H9 (cell line): Measurements from ENCODE around the gene ITPKB. TPM values are rescaled to one million over a fixed set of nuclear protein-coding genes. Genes with fewer than 3 reads are reported as not detected.

Source experiments
- DNase-seq: peaks from one replicate; pipeline ENCODE4 v3.0.0-alpha.2; 2017
- H2AFZ ChIP-seq: one replicate; pipeline ENCODE4 v1.6.1; 2013; ENCODE audit warnings: mild to moderate bottlenecking, low read length, control low read depth, moderate library complexity
- H2AK5ac ChIP-seq: 2 replicates; pipeline ENCODE4 v1.6.1; 2013; ENCODE audit warnings: low read length, control low read depth, mixed read lengths; ENCODE audit not compliant: insufficient read length
- H2BK120ac ChIP-seq: one replicate; pipeline ENCODE4 v1.6.1; 2013; ENCODE audit warnings: low read depth, mild to moderate bottlenecking, low read length, control low read depth, inconsistent platforms; ENCODE audit not compliant: poor library complexity, severe bottlenecking
- H2BK12ac ChIP-seq: 2 replicates; pipeline ENCODE4 v1.6.1; 2013; ENCODE audit warnings: low read length, control low read depth, mixed read lengths, low read depth; ENCODE audit not compliant: insufficient read length
- H2BK15ac ChIP-seq: 2 replicates; pipeline ENCODE4 v1.6.1; 2013; ENCODE audit warnings: low read depth, low read length, control low read depth
- H2BK20ac ChIP-seq: one replicate; pipeline ENCODE4 v1.6.1; 2013; ENCODE audit warnings: low read depth, mild to moderate bottlenecking, low read length, control low read depth, inconsistent platforms; ENCODE audit not compliant: poor library complexity, severe bottlenecking
- H2BK5ac ChIP-seq: 2 replicates; pipeline ENCODE4 v1.6.1; 2013; ENCODE audit warnings: low read length, control low read depth, mixed read lengths; ENCODE audit not compliant: insufficient read length
- H3K14ac ChIP-seq: 2 replicates; pipeline ENCODE4 v1.6.1; 2013; ENCODE audit warnings: low read length, control low read depth; ENCODE audit not compliant: insufficient read depth
- H3K18ac ChIP-seq: 2 replicates; pipeline ENCODE4 v1.6.1; 2013; ENCODE audit warnings: low read depth, mild to moderate bottlenecking, mixed read lengths, low read length, control low read depth; ENCODE audit not compliant: insufficient read length
- H3K23ac ChIP-seq: 2 replicates; pipeline ENCODE4 v1.6.1; 2013; ENCODE audit warnings: low read length, control low read depth, mixed read lengths, low read depth; ENCODE audit not compliant: insufficient read length
- H3K23me2 ChIP-seq: 2 replicates; pipeline ENCODE4 v1.6.1; 2013; ENCODE audit warnings: low read depth, mild to moderate bottlenecking, mixed read lengths, low read length, control low read depth; ENCODE audit not compliant: insufficient read length, poor library complexity, severe bottlenecking
- H3K27ac ChIP-seq: 2 replicates; pipeline ENCODE4 v1.5.1; 2013; ENCODE audit warnings: low read length, control low read depth, mixed read lengths, low read depth; ENCODE audit not compliant: insufficient read length
- H3K27me3 ChIP-seq: 2 replicates; pipeline ENCODE4 v1.6.1; 2013; ENCODE audit warnings: low read length, control low read depth, inconsistent platforms; ENCODE audit not compliant: insufficient read depth
- H3K4ac ChIP-seq: 2 replicates; pipeline ENCODE4 v1.6.1; 2013; ENCODE audit warnings: low read depth, mild to moderate bottlenecking, control low read depth, inconsistent platforms, low read length, moderate library complexity
- H3K4me1 ChIP-seq: 2 replicates; pipeline ENCODE4 v1.6.1; 2013; ENCODE audit warnings: low read length, control low read depth, inconsistent platforms; ENCODE audit not compliant: insufficient read depth
- H3K4me2 ChIP-seq: 2 replicates; pipeline ENCODE4 v1.6.1; 2013; ENCODE audit warnings: low read length, control low read depth, mixed read lengths; ENCODE audit not compliant: insufficient read length, insufficient read depth
- H3K56ac ChIP-seq: 2 replicates; pipeline ENCODE4 v1.6.1; 2013; ENCODE audit warnings: low read depth, mild to moderate bottlenecking, mixed read lengths, low read length, control low read depth; ENCODE audit not compliant: insufficient read length
- H3K79me1 ChIP-seq: 2 replicates; pipeline ENCODE4 v1.6.1; 2013; ENCODE audit warnings: low read depth, mild to moderate bottlenecking, moderate library complexity, low read length, control low read depth, inconsistent platforms; ENCODE audit not compliant: insufficient read depth, poor library complexity, severe bottlenecking
- H3K79me2 ChIP-seq: 2 replicates; pipeline ENCODE4 v1.6.1; 2013; ENCODE audit warnings: low read length, control low read depth, inconsistent platforms; ENCODE audit not compliant: insufficient read depth
- H3K9ac ChIP-seq: 2 replicates; pipeline ENCODE4 v1.6.1; 2013; ENCODE audit warnings: low read length, control low read depth, mixed read lengths; ENCODE audit not compliant: insufficient read length; ENCODE audit errors: extremely low read depth
- H3K9me3 ChIP-seq: one replicate; pipeline ENCODE4 v1.6.1; 2013; ENCODE audit warnings: low read depth, low read length, inconsistent platforms; ENCODE audit not compliant: control insufficient read depth
- H3T11ph ChIP-seq: one replicate; pipeline ENCODE4 v1.6.1; 2013; ENCODE audit warnings: mild to moderate bottlenecking, low read length, control low read depth, inconsistent platforms
- H4K20me1 ChIP-seq: one replicate; pipeline ENCODE4 v1.6.1; 2013; ENCODE audit not compliant: control insufficient read depth, insufficient read length, insufficient read depth
- H4K5ac ChIP-seq: 2 replicates; pipeline ENCODE4 v1.6.1; 2013; ENCODE audit warnings: low read depth, mild to moderate bottlenecking, mixed read lengths, low read length, control low read depth; ENCODE audit not compliant: insufficient read length
- H4K8ac ChIP-seq: replicated peaks from 2 replicates; pipeline ENCODE4 v1.6.1; 2013; ENCODE audit warnings: low read length, control low read depth, mixed read lengths, low read depth; ENCODE audit not compliant: insufficient read length
- H4K91ac ChIP-seq: 2 replicates; pipeline ENCODE4 v1.6.1; 2013; ENCODE audit warnings: low read depth, mild to moderate bottlenecking, moderate library complexity, mixed read lengths, low read length, control low read depth; ENCODE audit not compliant: insufficient read length
- H3K27ac Mint-ChIP-seq, 3 experiments: 2 replicates in 2 of 3; 3 replicates in 1 of 3; pipeline ENCODE4 v1.8.0; 2020 to 2021; ENCODE audit warnings: mixed read lengths in 3 of 3, mild to moderate bottlenecking in 1 of 3, moderate library complexity in 1 of 3
- H3K27me3 Mint-ChIP-seq: 2 replicates; pipeline ENCODE4 v1.8.0; 2021; ENCODE audit warnings: low read depth, mild to moderate bottlenecking, moderate library complexity, mixed read lengths
- H3K36me3 Mint-ChIP-seq, 3 experiments: 2 replicates in 2 of 3; 3 replicates in 1 of 3; pipeline ENCODE4 v1.8.0; 2020 to 2021; ENCODE audit warnings: low read depth in 3 of 3, mixed read lengths in 3 of 3; ENCODE audit not compliant: insufficient read depth in 1 of 3
- H3K4me1 Mint-ChIP-seq, 2 experiments: 2 replicates each; pipeline ENCODE4 v1.8.0; 2020; ENCODE audit warnings: mixed read lengths in 2 of 2
- H3K4me3 Mint-ChIP-seq, 2 experiments: 2 replicates in 1 of 2; 3 replicates in 1 of 2; pipeline ENCODE4 v1.8.0; 2020 to 2021; ENCODE audit warnings: mild to moderate bottlenecking in 2 of 2, mixed read lengths in 2 of 2, moderate library complexity in 1 of 2
- H3K9me3 Mint-ChIP-seq, 2 experiments: 2 replicates in 1 of 2; 3 replicates in 1 of 2; pipeline ENCODE4 v1.8.0; 2020; ENCODE audit warnings: mild to moderate bottlenecking in 2 of 2, mixed read lengths in 2 of 2, moderate library complexity in 1 of 2
- WGBS: extraction: QIAGEN DNeasy Blood & Tissue Kit; methylation state at CpG from one replicate; pipeline ENCODE4 v1.1.7; 2013; ENCODE audit warnings: missing lambda C conversion rate, low lambda C conversion rate, mixed read lengths; ENCODE audit not compliant: insufficient read length; ENCODE audit errors: extremely low coverage; 5-methylcytosine and 5-hydroxymethylcytosine counted together
- total RNA-seq: library from RNA; stranded (reverse); gene quantifications from 2 replicates; pipeline ENCODE4 v1.2.1, GENCODE V29; 2021
- TF ChIP-seq, protein P1 (sequence below): fragments of 200-600 bp; sonication (generic); conservative IDR thresholded peaks from 3 replicates; pipeline ENCODE4 v1.8.0; 2021; ENCODE audit warnings: antibody characterized with exemption, mild to moderate bottlenecking

Gene ITPKB
- total RNA-seq, 1 experiment from 2014 or later, result 3.8 TPM

DNA sequence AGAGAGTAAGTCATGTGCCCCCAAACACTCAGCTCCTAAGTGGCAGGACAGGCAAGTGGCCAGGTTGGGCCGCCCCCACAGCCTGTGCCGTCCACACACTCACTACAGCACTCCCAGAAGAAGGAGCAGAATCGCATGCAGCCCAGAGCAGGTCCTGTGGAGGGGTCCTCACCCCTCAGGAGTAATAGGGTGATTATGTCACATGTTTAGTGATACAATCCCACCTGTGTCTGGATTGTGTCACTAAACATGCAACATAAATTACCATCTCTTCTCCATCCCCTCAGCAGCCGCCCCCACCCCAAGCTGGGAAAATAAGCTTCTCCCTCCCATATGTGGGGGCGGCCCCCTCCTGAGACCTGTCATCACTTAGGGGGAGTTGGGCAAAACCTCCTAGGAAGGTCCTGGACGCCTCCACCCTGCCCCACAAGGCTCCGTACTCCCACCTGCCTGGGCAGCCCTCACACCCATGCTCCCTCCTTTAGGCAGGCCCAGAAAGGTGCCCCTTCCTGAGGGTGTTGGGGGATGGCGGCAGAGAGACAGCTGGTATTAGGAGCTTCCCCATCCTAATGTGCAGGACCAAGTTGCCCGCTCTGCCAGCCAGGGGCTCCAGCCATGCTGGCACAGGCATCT is 133.6 kb downstream of the ITPKB start:
- H3K27me3 ChIP-seq, result no peaks in the 10 kb centered on the region
- DNase-seq, result no peak
- Mint-ChIP-seq H3K9me3 (no peaks in the 10 kb centered on the region), H3K27ac (peak overlapping the region in 2 of 3 experiments; percentile 61 to 83; a peak in 1 of 7 replicates), H3K4me3 (no peak overlapping the region), H3K4me1 (peaks cover 29 to 58% of the 10 kb centered on the region in 2 experiments), H3K36me3 (no peaks in the 10 kb centered on the region), H3K27me3 (no peaks in the 10 kb centered on the region; the same call in 1 of the 2 replicates)
- H3K27ac ChIP-seq, result no peak overlapping the region
- H3K18ac ChIP-seq, result peak overlapping the region; percentile 24
- no peak overlapping the region for H3T11ph ChIP-seq
- no peak overlapping the region for H4K5ac ChIP-seq
- no peak overlapping the region for H2BK120ac ChIP-seq
- H3K56ac ChIP-seq, result no peak overlapping the region
- H2AK5ac ChIP-seq, result no peak overlapping the region
- TF ChIP-seq, protein P1, sequence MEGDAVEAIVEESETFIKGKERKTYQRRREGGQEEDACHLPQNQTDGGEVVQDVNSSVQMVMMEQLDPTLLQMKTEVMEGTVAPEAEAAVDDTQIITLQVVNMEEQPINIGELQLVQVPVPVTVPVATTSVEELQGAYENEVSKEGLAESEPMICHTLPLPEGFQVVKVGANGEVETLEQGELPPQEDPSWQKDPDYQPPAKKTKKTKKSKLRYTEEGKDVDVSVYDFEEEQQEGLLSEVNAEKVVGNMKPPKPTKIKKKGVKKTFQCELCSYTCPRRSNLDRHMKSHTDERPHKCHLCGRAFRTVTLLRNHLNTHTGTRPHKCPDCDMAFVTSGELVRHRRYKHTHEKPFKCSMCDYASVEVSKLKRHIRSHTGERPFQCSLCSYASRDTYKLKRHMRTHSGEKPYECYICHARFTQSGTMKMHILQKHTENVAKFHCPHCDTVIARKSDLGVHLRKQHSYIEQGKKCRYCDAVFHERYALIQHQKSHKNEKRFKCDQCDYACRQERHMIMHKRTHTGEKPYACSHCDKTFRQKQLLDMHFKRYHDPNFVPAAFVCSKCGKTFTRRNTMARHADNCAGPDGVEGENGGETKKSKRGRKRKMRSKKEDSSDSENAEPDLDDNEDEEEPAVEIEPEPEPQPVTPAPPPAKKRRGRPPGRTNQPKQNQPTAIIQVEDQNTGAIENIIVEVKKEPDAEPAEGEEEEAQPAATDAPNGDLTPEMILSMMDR, result no peak
- H4K20me1 ChIP-seq, result no peaks in the 10 kb centered on the region
- H3K9me3 ChIP-seq, result no peaks in the 10 kb centered on the region
- no peak overlapping the region for H3K23ac ChIP-seq
- no peaks in the 10 kb centered on the region for H3K79me1 ChIP-seq
- H3K79me2 ChIP-seq, result no peaks in the 10 kb centered on the region
- no peak overlapping the region for H4K8ac ChIP-seq
- no peaks in the 10 kb centered on the region; the same call in 1 of the 2 replicates for H3K4me1 ChIP-seq
- no peak overlapping the region for H2BK5ac ChIP-seq
- no peak overlapping the region for H2BK15ac ChIP-seq
- H2BK20ac ChIP-seq, result no peak overlapping the region
- no peak overlapping the region for H3K4ac ChIP-seq
- H3K14ac ChIP-seq, result peak overlapping the region; percentile 77
- H3K23me2 ChIP-seq, result no peaks in the 10 kb centered on the region
- no peak overlapping the region for H3K9ac ChIP-seq
- no peak overlapping the region for H2BK12ac ChIP-seq
- no peak overlapping the region for H3K4me2 ChIP-seq
- no peak overlapping the region for H4K91ac ChIP-seq
- no peak overlapping the region for H2AFZ ChIP-seq
- no CpG with 5 or more reads among the region's 9 CpGs for WGBS
